ENCODE results near the gene CHCHD1. TPM values are rescaled to one million over a fixed set of nuclear protein-coding genes. Genes with fewer than 3 reads are reported as not detected.
"Not testable (repeated sequence)": the region's sequence is repeated elsewhere in the genome, so short reads cannot be mapped to it uniquely, and the experiment has no call there.

Gene CHCHD1
- total RNA-seq, 2 donors from 2014 or later: 37.6 to 49.3 TPM

GRCh38 chr10:73734028-73734720 is 47.7 kb upstream of the CHCHD1 start:
- H3K9me3 ChIP-seq (ENCODE audit: control insufficient read depth, low read length): no peaks in the 10 kb centered on the region
- Mint-ChIP-seq H3K4me1 (peaks cover 3% of the 10 kb centered on the region), H3K27ac (no peak overlapping the region), H3K9me3 (no peaks in the 10 kb centered on the region), H3K27me3 (ENCODE audit: insufficient read depth) (no peaks in the 10 kb centered on the region), H3K4me3 (no peak overlapping the region), H3K36me3 (ENCODE audit: low read depth) (peaks cover 18% of the 10 kb centered on the region)
- peaks cover 8% of the 10 kb centered on the region for H3K36me3 ChIP-seq (ENCODE audit: control insufficient read depth, insufficient read depth, low read length)
- H3K4me1 ChIP-seq (ENCODE audit: control insufficient read depth, insufficient read depth, low read length): no peaks in the 10 kb centered on the region
- H3K27me3 ChIP-seq (ENCODE audit: control insufficient read depth, insufficient read depth, low read length, poor library complexity, severe bottlenecking): no peaks in the 10 kb centered on the region
- WGBS, 2 experiments (ENCODE audit: insufficient coverage in 1 of 2, insufficient read length in 1 of 2): 86 to 95% methylated on average over 4 to 14 of the region's 16 CpGs
- DNase-seq: peak; percentile 53
- TF ChIP-seq CTCF (conservative IDR thresholded peaks at IDR 0.05): no peak
- no peak overlapping the region for H3K27ac ChIP-seq (ENCODE audit: low read depth, low read length)
- H3K9ac ChIP-seq (ENCODE audit: extremely low read depth, low read length, poor library complexity, severe bottlenecking): no peak overlapping the region
- H3K4me3 ChIP-seq (ENCODE audit: low read length): no peak overlapping the region

- H3K4me3 Mint-ChIP-seq: no peak overlapping the region
- no peaks in the 10 kb centered on the region for H3K27me3 Mint-ChIP-seq (ENCODE audit: insufficient read depth)
- H3K9ac ChIP-seq (ENCODE audit: extremely low read depth, low read length, poor library complexity, severe bottlenecking): no peak overlapping the region
- no peak overlapping the region for H3K4me3 ChIP-seq (ENCODE audit: low read length)
- 95 to 96% methylated on average over 3 to 5 of the region's 5 CpGs for WGBS, 2 experiments (ENCODE audit: insufficient coverage in 1 of 2, insufficient read length in 1 of 2)
- H3K36me3 ChIP-seq (ENCODE audit: control insufficient read depth, insufficient read depth, low read length): peaks cover 8% of the 10 kb centered on the region
- H3K4me1 Mint-ChIP-seq: peaks cover 3% of the 10 kb centered on the region
- no peaks in the 10 kb centered on the region for H3K9me3 ChIP-seq (ENCODE audit: control insufficient read depth, low read length)
- no peak overlapping the region for H3K27ac Mint-ChIP-seq
- no peaks in the 10 kb centered on the region for H3K27me3 ChIP-seq (ENCODE audit: control insufficient read depth, insufficient read depth, low read length, poor library complexity, severe bottlenecking)
- no peak for DNase-seq
- H3K4me1 ChIP-seq (ENCODE audit: control insufficient read depth, insufficient read depth, low read length): no peaks in the 10 kb centered on the region
- H3K9me3 Mint-ChIP-seq: no peaks in the 10 kb centered on the region
- H3K27ac ChIP-seq (ENCODE audit: low read depth, low read length): no peak overlapping the region
- peaks cover 18% of the 10 kb centered on the region for H3K36me3 Mint-ChIP-seq (ENCODE audit: low read depth)
- TF ChIP-seq CTCF (conservative IDR thresholded peaks at IDR 0.05): no peak
Measured at GRCh38 chr10:73734796-73735305, 47.0 kb upstream of the CHCHD1 start.

GRCh38 chr10:73740501-73741254 is 41.2 kb upstream of the CHCHD1 start:
- H3K36me3 ChIP-seq (ENCODE audit: control insufficient read depth, insufficient read depth, low read length); H3K9ac ChIP-seq (ENCODE audit: extremely low read depth, low read length, poor library complexity, severe bottlenecking); H3K27ac Mint-ChIP-seq; H3K9me3 Mint-ChIP-seq; H3K27me3 Mint-ChIP-seq (ENCODE audit: insufficient read depth); H3K4me3 ChIP-seq (ENCODE audit: low read length); H3K27me3 ChIP-seq (ENCODE audit: control insufficient read depth, insufficient read depth, low read length, poor library complexity, severe bottlenecking); H3K4me3 Mint-ChIP-seq; H3K9me3 ChIP-seq (ENCODE audit: control insufficient read depth, low read length); H3K4me1 ChIP-seq (ENCODE audit: control insufficient read depth, insufficient read depth, low read length); H3K27ac ChIP-seq (ENCODE audit: low read depth, low read length); DNase-seq: not testable (repeated sequence)
- WGBS, 2 experiments (ENCODE audit: insufficient coverage in 1 of 2, insufficient read length in 1 of 2): 94 to 96% methylated on average over 6 to 17 of the region's 18 CpGs
- Mint-ChIP-seq H3K36me3 (ENCODE audit: low read depth) (peaks cover 11% of the 10 kb centered on the region), H3K4me1 (peaks cover 31% of the 10 kb centered on the region)

Data from endodermal cell (in vitro differentiated cells).